Measurements from ENCODE around the gene SNRNP48. TPM values are rescaled to one million over a fixed set of nuclear protein-coding genes. Genes with fewer than 3 reads are reported as not detected.
A peak's percentile ranks its signal among the peaks of the same experiment; 100 is the strongest.

Gene SNRNP48
- total RNA-seq, 2 donors from 2014 or later: 6.8 to 9.6 TPM

DNA sequence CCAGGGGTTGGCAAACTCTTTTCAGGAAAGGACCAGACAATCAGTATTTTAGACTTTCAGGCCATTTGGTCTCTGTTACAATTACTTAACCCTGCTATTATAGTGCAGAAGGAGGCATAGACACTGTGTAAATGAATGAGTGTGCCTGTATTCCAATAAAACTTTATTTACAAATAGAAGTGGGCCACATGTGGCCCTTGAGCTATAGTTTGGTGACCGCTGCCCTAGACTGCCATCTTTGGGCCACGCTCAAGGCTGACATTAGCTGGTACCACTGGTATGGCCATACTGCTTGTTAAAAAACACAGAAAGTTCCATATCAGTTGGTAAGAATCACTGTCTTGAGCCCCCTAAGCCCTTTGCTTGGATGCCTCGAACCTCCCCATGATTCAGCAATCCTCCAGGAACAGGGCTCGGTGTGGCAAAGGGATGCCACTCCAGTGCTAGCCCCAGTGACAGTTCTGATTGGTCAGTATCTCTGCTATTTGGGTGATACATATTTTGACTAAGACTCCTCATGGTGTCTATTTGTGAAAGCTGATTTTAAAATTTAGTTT lies 23.3 kb upstream of the SNRNP48 start:
- Mint-ChIP-seq H3K27ac (no peak overlapping the region), H3K36me3 (ENCODE audit: low read depth) (peaks cover 3% of the 10 kb centered on the region), H3K4me1 (no peaks in the 10 kb centered on the region), H3K4me3 (no peak overlapping the region), H3K27me3 (peaks cover 79% of the 10 kb centered on the region)
- DNase-seq (no peak), ATAC-seq (no peak)
- H3K9me3 ChIP-seq (ENCODE audit: control insufficient read depth, low read length, poor library complexity, severe bottlenecking): no peaks in the 10 kb centered on the region

DNA sequence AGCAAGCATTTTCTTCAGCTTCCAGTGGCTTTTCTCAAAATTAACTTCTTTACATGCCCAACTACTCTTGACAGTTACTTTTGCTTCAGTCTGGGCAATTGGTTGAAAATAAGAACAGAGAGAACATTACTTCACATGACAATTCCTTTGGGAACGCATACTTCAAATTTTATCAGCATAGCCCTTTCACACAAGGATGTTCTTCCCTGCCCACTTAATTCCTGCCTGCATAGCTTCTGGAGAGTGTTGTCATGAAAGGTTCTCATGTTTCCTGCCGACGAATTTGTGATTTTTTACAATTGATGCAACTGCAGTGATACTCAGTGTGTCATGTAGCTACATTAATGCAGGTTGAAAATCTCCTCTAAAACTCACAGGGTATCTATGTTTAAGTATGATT lies 22.0 kb upstream of the SNRNP48 start:
- Mint-ChIP-seq H3K27me3 (peaks cover 80% of the 10 kb centered on the region), H3K27ac (no peak overlapping the region), H3K4me3 (no peak overlapping the region), H3K4me1 (no peaks in the 10 kb centered on the region), H3K36me3 (ENCODE audit: low read depth) (peaks cover 3% of the 10 kb centered on the region)
- ATAC-seq (no peak), DNase-seq (no peak)
- H3K9me3 ChIP-seq (ENCODE audit: control insufficient read depth, low read length, poor library complexity, severe bottlenecking): no peaks in the 10 kb centered on the region

DNA sequence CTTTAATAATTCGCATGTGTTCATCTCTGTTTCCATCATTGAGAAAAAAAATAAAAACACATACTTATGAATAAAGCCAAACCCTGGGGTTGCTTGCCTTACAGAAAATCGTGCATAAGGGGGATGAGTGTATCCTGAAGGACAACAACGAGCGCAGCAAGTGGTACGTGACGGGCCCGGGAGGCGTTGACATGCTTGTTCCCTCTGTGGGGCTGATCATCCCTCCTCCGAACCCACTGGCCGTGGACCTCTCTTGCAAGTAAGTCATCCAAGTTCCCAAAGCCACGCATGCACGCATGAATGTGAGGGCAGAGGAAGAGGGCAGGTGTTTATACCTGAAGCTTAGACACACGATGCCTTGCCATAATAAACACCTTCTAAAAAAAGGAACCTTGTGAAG lies 20.9 kb upstream of the SNRNP48 start:
- ATAC-seq (no peak), DNase-seq (no peak)
- Mint-ChIP-seq H3K36me3 (ENCODE audit: low read depth) (no peaks in the 10 kb centered on the region), H3K27me3 (peaks cover 77% of the 10 kb centered on the region), H3K4me3 (no peak overlapping the region), H3K4me1 (no peaks in the 10 kb centered on the region), H3K27ac (no peak overlapping the region)
- no peaks in the 10 kb centered on the region for H3K9me3 ChIP-seq (ENCODE audit: control insufficient read depth, low read length, poor library complexity, severe bottlenecking)

DNA sequence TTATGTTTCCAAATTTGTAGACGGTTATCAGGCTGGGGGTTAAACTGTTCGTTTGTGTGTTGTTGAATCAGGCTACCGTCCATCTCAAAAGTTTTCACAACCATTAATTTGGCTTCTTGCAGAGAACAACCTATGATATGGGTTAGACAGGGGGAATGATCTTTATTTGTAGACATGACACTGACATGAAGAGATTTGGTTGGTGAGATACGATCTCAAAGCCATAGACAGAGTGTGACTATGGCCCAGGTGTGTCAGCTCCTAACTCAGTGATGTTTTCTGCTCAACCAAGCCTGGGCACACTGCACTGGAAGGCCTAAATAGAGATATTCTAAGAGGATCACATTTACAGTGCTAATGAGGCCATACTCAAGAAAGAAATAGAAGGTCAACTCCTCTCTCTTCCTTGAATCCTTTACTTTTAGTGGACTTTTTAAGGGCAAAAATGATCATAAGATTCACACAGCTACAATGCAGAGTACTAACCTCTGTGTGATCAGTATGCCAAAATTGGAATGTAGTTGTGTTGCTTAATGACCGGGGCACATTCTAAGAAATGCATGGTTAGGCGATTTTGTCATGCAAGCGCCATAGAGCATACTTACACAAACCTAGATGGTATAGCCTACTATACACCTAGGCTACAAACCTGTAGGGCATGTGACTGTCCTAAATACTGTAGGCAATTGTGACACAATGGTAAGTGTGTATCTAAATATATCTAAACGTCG lies 17.6 kb upstream of the SNRNP48 start:
- H3K36me3 Mint-ChIP-seq (ENCODE audit: low read depth): no peaks in the 10 kb centered on the region
- H3K9me3 ChIP-seq (ENCODE audit: control insufficient read depth, low read length, poor library complexity, severe bottlenecking): no peaks in the 10 kb centered on the region
- H3K27me3 Mint-ChIP-seq: peaks cover 65% of the 10 kb centered on the region
- H3K4me1 Mint-ChIP-seq: no peaks in the 10 kb centered on the region
- ATAC-seq (no peak), DNase-seq (no peak)
- no peak overlapping the region for H3K4me3 Mint-ChIP-seq
- no peak overlapping the region for H3K27ac Mint-ChIP-seq

DNA sequence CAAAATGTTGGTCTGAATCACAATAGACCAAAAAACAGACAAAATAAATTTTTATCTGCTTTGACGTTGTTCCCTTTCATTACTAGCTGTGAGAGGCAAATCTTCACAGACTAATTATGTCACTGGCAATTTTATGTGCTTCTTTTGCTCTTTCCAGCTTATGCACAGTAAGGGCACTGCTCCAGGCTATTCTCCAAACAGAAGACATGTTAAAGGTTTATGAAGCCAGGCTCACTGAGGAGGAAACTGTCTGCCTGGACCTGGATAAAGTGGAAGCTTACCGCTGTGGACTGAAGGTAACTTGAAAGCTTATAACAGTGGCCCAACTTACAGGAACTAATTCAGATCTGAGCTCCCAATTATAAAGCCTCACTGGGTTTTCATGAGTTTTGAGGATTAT lies 15.5 kb upstream of the SNRNP48 start:
- H3K27ac Mint-ChIP-seq: no peak overlapping the region
- H3K4me1 Mint-ChIP-seq: no peaks in the 10 kb centered on the region
- H3K27me3 Mint-ChIP-seq: peaks cover 54% of the 10 kb centered on the region
- H3K36me3 Mint-ChIP-seq (ENCODE audit: low read depth): peaks cover 2% of the 10 kb centered on the region
- DNase-seq (no peak), ATAC-seq (no peak)
- H3K4me3 Mint-ChIP-seq: no peak overlapping the region
- H3K9me3 ChIP-seq (ENCODE audit: control insufficient read depth, low read length, poor library complexity, severe bottlenecking): no peaks in the 10 kb centered on the region

DNA sequence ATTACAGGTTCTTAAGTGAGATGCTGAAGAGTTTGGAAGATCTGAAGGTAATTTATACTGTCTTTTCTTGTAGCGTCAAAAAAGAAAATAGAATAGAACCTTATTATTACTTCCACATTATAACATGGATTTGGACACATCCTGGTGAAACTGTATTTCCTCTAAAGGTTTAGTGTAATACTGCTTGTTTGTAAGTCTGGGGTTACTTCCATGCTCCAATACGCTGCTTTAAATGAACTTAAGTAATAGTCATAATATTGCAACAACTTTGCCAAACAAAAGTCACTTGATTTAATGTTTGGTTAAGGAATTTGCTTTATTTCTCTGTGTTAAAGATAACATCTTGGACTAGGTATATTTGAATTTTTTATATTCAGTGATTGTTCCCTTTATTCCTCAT lies 11.5 kb upstream of the SNRNP48 start:
- peaks cover 19% of the 10 kb centered on the region for H3K27me3 Mint-ChIP-seq
- no peaks in the 10 kb centered on the region for H3K9me3 ChIP-seq (ENCODE audit: control insufficient read depth, low read length, poor library complexity, severe bottlenecking)
- H3K4me1 Mint-ChIP-seq: no peaks in the 10 kb centered on the region
- H3K4me3 Mint-ChIP-seq: no peak overlapping the region
- DNase-seq (no peak), ATAC-seq (no peak)
- peaks cover 2% of the 10 kb centered on the region for H3K36me3 Mint-ChIP-seq (ENCODE audit: low read depth)
- H3K27ac Mint-ChIP-seq: no peak overlapping the region

DNA sequence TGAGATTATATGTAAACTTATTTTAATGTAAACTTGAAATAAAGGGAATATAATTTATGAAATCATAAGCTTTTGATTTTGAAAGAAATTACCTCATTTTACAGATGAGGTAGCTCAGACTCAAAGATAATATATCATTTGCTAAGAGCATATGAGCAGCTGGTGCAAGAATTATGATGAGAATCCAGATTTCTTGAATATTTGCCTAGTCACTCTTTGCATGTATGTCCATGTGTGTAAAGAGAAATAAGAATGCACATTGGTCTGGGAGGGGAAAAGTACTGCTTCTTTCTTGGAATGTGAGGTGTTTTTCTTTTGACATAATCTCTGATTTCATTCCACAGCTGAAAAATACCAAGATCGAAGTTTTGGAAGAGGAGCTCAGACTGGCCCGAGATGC lies 11.1 kb upstream of the SNRNP48 start:
- ATAC-seq (no peak), DNase-seq (no peak)
- Mint-ChIP-seq H3K4me3 (no peak overlapping the region), H3K27me3 (peaks cover 17% of the 10 kb centered on the region), H3K4me1 (no peaks in the 10 kb centered on the region), H3K27ac (no peak overlapping the region), H3K36me3 (ENCODE audit: low read depth) (peaks cover 2% of the 10 kb centered on the region)
- H3K9me3 ChIP-seq (ENCODE audit: control insufficient read depth, low read length, poor library complexity, severe bottlenecking): no peaks in the 10 kb centered on the region

DNA sequence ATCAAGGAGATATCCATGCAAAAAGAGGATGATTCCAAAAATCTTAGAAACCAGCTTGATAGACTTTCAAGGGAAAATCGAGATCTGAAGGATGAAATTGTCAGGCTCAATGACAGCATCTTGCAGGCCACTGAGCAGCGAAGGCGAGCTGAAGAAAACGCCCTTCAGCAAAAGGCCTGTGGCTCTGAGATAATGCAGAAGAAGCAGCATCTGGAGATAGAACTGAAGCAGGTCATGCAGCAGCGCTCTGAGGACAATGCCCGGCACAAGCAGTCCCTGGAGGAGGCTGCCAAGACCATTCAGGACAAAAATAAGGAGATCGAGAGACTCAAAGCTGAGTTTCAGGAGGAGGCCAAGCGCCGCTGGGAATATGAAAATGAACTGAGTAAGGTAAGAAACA lies 10.1 kb upstream of the SNRNP48 start:
- DNase-seq: no peak
- Mint-ChIP-seq H3K27me3 (peaks cover 17% of the 10 kb centered on the region), H3K4me3 (no peak overlapping the region), H3K27ac (no peak overlapping the region), H3K4me1 (no peaks in the 10 kb centered on the region), H3K36me3 (ENCODE audit: low read depth) (peaks cover 2% of the 10 kb centered on the region)
- ATAC-seq: no peak
- H3K9me3 ChIP-seq (ENCODE audit: control insufficient read depth, low read length, poor library complexity, severe bottlenecking): no peaks in the 10 kb centered on the region

DNA sequence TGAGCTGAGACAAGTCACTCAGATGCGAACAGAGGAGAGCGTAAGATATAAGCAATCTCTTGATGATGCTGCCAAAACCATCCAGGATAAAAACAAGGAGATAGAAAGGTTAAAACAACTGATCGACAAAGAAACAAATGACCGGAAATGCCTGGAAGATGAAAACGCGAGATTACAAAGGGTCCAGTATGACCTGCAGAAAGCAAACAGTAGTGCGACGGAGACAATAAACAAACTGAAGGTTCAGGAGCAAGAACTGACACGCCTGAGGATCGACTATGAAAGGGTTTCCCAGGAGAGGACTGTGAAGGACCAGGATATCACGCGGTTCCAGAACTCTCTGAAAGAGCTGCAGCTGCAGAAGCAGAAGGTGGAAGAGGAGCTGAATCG lies 9.5 kb upstream of the SNRNP48 start:
- no peak for ATAC-seq
- no peak overlapping the region for H3K27ac Mint-ChIP-seq
- DNase-seq: no peak
- H3K4me3 Mint-ChIP-seq: no peak overlapping the region
- H3K36me3 Mint-ChIP-seq (ENCODE audit: low read depth): peaks cover 2% of the 10 kb centered on the region
- no peaks in the 10 kb centered on the region for H3K4me1 Mint-ChIP-seq
- H3K9me3 ChIP-seq (ENCODE audit: control insufficient read depth, low read length, poor library complexity, severe bottlenecking): no peaks in the 10 kb centered on the region
- H3K27me3 Mint-ChIP-seq: peaks cover 13% of the 10 kb centered on the region

DNA sequence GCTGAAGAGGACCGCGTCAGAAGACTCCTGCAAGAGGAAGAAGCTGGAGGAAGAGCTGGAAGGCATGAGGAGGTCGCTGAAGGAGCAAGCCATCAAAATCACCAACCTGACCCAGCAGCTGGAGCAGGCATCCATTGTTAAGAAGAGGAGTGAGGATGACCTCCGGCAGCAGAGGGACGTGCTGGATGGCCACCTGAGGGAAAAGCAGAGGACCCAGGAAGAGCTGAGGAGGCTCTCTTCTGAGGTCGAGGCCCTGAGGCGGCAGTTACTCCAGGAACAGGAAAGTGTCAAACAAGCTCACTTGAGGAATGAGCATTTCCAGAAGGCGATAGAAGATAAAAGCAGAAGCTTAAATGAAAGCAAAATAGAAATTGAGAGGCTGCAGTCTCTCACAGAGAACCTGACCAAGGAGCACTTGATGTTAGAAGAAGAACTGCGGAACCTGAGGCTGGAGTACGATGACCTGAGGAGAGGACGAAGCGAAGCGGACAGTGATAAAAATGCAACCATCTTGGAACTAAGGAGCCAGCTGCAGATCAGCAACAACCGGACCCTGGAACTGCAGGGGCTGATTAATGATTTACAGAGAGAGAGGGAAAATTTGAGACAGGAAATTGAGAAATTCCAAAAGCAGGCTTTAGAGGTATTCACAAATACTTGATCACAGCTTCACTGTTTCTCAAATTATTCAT lies 8.9 kb upstream of the SNRNP48 start:
- H3K9me3 ChIP-seq (ENCODE audit: control insufficient read depth, low read length, poor library complexity, severe bottlenecking): no peaks in the 10 kb centered on the region
- Mint-ChIP-seq H3K4me3 (no peak overlapping the region), H3K4me1 (no peaks in the 10 kb centered on the region), H3K36me3 (ENCODE audit: low read depth) (peaks cover 2% of the 10 kb centered on the region), H3K27ac (no peak overlapping the region), H3K27me3 (peaks cover 12% of the 10 kb centered on the region)
- ATAC-seq (no peak), DNase-seq (no peak)

DNA sequence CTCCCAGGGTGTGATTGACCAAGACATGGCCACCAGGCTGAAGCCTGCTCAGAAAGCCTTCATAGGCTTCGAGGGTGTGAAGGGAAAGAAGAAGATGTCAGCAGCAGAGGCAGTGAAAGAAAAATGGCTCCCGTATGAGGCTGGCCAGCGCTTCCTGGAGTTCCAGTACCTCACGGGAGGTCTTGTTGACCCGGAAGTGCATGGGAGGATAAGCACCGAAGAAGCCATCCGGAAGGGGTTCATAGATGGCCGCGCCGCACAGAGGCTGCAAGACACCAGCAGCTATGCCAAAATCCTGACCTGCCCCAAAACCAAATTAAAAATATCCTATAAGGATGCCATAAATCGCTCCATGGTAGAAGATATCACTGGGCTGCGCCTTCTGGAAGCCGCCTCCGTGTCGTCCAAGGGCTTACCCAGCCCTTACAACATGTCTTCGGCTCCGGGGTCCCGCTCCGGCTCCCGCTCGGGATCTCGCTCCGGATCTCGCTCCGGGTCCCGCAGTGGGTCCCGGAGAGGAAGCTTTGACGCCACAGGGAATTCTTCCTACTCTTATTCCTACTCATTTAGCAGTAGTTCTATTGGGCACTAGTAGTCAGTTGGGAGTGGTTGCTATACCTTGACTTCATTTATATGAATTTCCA lies 4.6 kb upstream of the SNRNP48 start:
- no peaks in the 10 kb centered on the region for H3K9me3 ChIP-seq (ENCODE audit: control insufficient read depth, low read length, poor library complexity, severe bottlenecking)
- ATAC-seq (no peak), DNase-seq (no peak)
- H3K4me1 Mint-ChIP-seq: peaks cover 16% of the 10 kb centered on the region
- no peak overlapping the region for H3K27ac Mint-ChIP-seq
- H3K36me3 Mint-ChIP-seq (ENCODE audit: low read depth): peaks cover 2% of the 10 kb centered on the region
- H3K4me3 Mint-ChIP-seq: no peak overlapping the region
- H3K27me3 Mint-ChIP-seq: no peaks in the 10 kb centered on the region

DNA sequence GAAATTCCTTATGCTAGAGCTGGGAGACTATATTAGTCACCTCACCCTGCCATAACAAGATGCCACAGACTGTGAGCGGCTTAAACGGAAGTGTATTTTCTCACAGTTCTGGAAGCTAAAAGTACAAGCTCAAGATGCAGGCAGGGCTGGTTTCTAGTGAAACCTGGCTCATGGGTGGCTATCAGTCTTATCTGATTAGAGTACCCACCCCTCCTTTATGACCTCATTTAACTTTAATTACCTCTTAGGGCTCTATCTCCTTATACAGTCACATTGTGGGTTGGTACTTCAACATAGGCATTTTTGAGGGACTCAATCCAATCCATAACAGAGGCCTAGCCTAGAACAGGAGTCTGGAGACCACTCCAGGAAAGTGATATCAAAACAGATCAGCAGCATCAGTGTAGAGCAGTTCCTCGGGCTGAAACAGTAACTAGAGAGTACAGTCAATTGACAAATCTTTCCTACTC lies 2.3 kb upstream of the SNRNP48 start:
- H3K36me3 Mint-ChIP-seq (ENCODE audit: low read depth): peaks cover 2% of the 10 kb centered on the region
- ATAC-seq (no peak), DNase-seq (no peak)
- peak overlapping the region; percentile 32 for H3K27ac Mint-ChIP-seq
- no peaks in the 10 kb centered on the region for H3K27me3 Mint-ChIP-seq
- no peak overlapping the region for H3K4me3 Mint-ChIP-seq
- no peaks in the 10 kb centered on the region for H3K9me3 ChIP-seq (ENCODE audit: control insufficient read depth, low read length, poor library complexity, severe bottlenecking)
- peaks cover 34% of the 10 kb centered on the region for H3K4me1 Mint-ChIP-seq

DNA sequence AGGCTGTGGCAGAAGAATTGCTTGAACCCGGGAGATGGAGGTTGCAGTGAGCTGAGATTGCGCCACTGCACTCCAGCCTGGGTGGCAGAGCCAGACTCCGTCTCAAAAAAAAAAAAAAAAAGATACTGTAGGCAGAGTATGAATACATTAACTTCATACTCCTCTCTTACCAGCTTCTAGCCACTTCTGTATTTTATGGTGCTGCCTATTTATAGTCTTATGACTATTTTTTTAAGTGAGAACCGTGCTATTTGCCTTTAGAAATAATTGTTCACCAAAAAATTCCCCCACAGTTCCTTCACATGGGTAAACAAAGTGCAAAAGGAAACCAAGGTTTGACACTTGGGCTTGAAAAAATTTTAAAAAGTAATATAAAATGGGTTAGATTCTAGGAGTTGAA lies 1.5 kb upstream of the SNRNP48 start:
- no peak for ATAC-seq
- Mint-ChIP-seq H3K4me3 (no peak overlapping the region), H3K36me3 (ENCODE audit: low read depth) (peaks cover 2% of the 10 kb centered on the region), H3K4me1 (peaks cover 41% of the 10 kb centered on the region), H3K27me3 (no peaks in the 10 kb centered on the region), H3K27ac (no peak overlapping the region)
- no peaks in the 10 kb centered on the region for H3K9me3 ChIP-seq (ENCODE audit: control insufficient read depth, low read length, poor library complexity, severe bottlenecking)
- no peak for DNase-seq

Data from T-helper 17 cell (primary cell).